HG03439 (cell line): ENCODE data around the gene FGFR3.

ENCODE experiments used
- ATAC-seq: cut with Tn5 transposase; IDR thresholded peaks from one replicate; pipeline ENCODE4 v1.9.1; 2021; ENCODE audit warnings: mild to moderate bottlenecking, moderate library complexity; ENCODE audit not compliant: unreplicated experiment

FGFR3 gene

DNA sequence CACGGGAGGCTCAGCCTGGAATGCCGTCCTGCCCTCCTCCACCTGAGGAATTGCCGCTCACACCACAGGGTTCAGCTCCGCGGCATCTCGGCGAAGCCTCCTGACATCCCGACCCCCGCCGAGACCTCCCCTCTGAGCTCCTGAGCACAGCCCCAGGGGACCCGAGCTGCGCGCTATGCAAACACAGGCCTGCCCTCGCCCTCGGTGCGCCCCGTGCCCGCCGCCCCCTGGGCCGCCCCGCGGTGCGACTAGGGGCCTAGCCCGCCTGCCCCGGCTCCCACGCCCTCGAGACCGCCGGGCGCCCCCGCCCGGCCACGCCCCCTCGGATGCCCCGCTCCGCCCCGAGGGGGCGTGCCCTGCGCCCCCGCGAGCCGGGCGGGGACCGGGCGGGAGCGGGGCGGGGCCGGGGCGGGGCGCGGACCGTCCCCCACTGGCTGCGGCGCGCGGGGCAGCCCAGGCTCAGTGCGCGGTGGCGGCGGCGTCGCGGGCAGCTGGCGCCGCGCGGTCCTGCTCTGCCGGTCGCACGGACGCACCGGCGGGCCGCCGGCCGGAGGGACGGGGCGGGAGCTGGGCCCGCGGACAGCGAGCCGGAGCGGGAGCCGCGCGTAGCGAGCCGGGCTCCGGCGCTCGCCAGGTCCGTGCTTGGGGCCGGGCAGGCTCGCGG, at the start of gene FGFR3:
TSS of gene FGFR3 (plus strand) at position 462 of the 664 bp plus-strand sequence. CDS start 642 bp downstream, outside the sequence.
- peak; percentile 63 for ATAC-seq

GRCh38 chr4:1743551-1743950, 49.5 kb upstream of the FGFR3 start:
- no peak for ATAC-seq

- ATAC-seq = no peak
These were observed 49.1 kb upstream of the FGFR3 start for GRCh38 chr4:1743975-1744374.

- ATAC-seq = no peak
These were observed 48.5 kb upstream of the FGFR3 start for GRCh38 chr4:1744552-1744951.

DNA sequence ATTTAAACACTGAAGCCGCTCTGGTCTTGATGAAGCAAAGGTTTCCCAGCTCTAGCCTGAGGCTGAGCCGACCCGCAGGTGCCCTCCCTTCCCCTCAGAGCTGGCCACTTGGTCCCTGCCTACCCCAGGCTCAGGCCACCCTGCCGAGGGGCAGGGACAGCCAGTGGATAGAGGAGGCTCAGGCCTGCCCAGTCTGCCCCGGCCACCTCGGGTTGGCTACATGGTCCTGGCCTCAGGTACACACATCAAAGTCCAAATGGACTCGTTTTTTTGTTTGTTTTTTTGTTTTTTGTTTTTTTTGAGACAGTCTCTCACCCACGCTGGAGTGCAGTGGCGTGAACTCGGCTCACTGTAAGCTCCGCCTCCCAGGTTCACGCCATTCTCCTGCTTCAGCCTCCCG, 47.9 kb upstream of the FGFR3 start:
- no peak for ATAC-seq

DNA sequence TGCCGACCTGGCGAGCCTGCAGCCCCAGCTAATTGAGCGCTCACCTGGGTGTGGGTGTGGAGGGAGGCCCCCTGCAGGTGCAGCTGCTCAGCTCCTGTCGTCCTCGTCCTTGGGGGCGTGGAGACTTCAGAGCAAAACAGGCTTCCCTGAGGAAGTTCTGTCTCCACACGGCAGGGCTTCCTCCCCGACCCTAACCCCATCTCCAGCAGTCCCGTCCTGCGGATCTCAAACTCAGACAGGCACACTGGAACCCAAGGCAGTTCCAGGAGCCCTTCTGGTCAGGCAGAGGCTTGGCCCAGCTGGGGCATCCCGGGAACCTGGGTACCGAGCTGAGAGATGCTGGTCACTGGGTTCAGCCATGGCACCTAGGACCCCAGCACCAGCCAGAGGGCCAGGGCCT, 47.4 kb upstream of the FGFR3 start:
- no peak for ATAC-seq

GRCh38 chr4:1746265-1746691, 46.8 kb upstream of the FGFR3 start:
- ATAC-seq = peak; percentile 53

- no peak for ATAC-seq
These were observed 46.0 kb upstream of the FGFR3 start for GRCh38 chr4:1746919-1747602.

- no peak for ATAC-seq
These were observed 45.5 kb upstream of the FGFR3 start for GRCh38 chr4:1747603-1747967.

DNA sequence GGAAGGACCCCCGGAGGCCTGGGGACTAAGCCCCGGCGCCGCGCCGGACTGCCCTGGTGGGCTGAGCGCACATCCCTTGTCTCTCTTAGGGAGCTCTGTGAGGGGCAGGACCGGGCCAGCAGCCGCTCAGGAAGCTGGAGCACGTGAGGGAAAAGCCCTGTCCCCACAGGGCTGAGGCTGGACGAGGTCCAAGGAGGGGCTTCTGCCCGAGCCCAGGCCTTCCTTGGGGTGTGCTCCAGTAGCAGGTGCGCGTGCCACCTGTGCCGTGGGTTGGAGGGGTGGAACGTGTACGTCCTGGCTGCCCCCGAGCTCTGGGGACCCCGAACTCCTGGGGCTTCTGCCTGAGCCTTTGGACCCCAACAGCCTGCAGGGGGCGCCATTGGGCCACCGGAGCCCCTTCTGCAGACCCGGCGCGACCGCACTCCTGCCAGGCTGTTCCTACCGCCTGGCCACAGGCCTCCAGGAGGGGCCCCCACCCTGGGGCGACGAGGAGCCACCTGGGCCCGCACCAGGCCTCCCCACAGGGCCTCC, 44.6 kb upstream of the FGFR3 start:
- no peak for ATAC-seq

GRCh38 chr4:1749370-1749769, 43.7 kb upstream of the FGFR3 start:
- ATAC-seq = no peak

GRCh38 chr4:1749826-1750225, 43.3 kb upstream of the FGFR3 start:
- no peak for ATAC-seq

DNA sequence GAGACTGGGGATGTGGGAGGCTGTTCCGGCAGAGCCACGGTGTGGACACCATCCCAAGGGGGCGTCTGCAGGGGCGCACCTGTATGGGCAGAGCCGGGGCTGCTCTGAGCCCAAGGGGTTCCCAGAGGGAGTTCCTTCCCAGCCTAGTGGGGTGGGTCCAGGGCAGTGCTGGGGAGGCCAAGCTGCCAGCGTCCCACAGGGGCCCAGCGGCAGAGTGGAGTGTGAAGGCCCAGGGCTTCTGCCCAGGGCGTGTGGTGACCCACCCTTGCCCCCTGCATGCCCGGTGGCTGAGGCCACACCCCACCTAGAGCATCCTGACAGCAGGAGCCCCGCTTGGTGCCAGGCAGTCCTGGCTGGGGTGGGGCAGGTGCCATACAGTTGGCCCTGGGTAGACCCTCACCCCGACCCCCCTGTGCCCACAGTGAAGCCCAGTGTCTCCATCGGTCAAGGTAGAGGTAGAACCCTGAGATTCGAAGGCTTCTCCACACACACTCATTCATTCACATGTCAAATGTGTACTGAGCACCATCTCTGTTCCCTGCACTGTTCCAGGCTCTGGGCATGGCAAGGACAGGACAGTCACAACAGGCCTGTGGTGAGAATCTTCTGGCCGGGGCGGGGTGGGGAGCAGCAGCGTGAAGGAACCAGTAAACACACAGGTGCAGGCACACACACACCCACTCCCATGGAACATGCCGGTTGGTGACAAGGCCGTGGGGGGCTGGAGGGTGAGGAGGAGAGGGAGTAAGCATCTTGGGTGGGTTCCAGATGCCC, 42.5 kb upstream of the FGFR3 start:
- no peak for ATAC-seq

GRCh38 chr4:1751155-1751918, 41.8 kb upstream of the FGFR3 start:
- no peak for ATAC-seq

GRCh38 chr4:1751919-1752283, 41.2 kb upstream of the FGFR3 start:
- no peak for ATAC-seq

- no peak for ATAC-seq
These were observed 40.6 kb upstream of the FGFR3 start for GRCh38 chr4:1752284-1753041.

- no peak for ATAC-seq
These were observed 39.8 kb upstream of the FGFR3 start for GRCh38 chr4:1753294-1753696.

DNA sequence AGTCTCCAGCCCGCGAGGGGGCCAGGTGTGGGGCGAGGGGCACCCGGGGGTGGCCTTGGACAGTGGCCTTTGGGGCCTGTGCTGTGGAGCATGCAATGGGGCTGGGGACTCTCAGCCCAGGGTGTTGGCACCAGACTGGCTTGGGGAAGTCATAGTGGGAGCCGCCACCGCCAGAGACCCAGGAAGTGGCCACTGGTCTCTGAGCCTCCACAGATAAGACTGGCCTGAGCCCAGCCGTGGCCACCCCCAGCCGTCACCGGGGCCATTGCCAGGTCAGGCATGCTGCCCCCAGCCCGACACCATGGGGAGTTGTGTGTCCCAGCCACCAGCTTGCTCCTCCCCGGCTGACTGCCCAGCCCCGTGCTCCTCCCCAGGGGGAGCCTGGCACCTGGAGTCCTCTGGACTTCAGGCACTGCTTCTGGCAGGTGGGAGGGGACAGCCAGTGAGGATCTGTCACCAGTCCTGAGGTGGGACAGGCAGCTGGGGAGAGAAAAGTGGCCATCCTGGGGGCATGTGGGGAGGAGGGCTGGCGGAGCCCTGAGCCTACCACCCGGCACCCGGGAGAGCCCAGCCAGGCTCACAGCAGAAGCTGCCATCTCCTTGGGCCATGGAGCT, 39.3 kb upstream of the FGFR3 start:
- ATAC-seq = no peak

GRCh38 chr4:1754336-1754735, 38.8 kb upstream of the FGFR3 start:
- no peak for ATAC-seq

DNA sequence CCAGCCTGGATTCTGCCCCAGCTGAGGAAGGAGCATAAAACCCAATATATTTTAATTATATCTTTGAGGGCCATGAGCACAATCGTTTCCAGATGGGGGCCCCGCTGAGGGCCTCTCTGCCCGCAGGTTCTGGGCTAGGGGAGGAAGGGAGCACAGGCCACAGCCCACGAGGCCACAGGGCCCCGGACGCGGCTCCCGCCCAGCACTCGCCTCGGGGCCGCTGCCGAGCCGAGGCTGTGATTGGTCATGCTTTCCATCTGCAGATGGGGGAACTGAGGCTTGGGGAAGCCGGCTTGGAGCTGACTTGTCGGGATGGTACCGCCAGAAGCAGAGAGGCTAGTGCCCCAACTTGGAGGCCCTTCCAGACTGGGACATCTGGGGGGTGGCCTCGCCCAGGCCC, 37.8 kb upstream of the FGFR3 start:
- no peak for ATAC-seq
